HG02870 (cell line): Measurements from ENCODE around the gene EFNA2.

ENCODE experiments used
- ATAC-seq: cut with Tn5 transposase; IDR thresholded peaks from one replicate; pipeline ENCODE4 v1.9.1; 2021; ENCODE audit warnings: mild to moderate bottlenecking, moderate library complexity; ENCODE audit not compliant: unreplicated experiment

Gene EFNA2

GRCh38 chr19:1248786-1249297, 36.8 kb upstream of the EFNA2 start:
- peak; percentile 20 for ATAC-seq

DNA sequence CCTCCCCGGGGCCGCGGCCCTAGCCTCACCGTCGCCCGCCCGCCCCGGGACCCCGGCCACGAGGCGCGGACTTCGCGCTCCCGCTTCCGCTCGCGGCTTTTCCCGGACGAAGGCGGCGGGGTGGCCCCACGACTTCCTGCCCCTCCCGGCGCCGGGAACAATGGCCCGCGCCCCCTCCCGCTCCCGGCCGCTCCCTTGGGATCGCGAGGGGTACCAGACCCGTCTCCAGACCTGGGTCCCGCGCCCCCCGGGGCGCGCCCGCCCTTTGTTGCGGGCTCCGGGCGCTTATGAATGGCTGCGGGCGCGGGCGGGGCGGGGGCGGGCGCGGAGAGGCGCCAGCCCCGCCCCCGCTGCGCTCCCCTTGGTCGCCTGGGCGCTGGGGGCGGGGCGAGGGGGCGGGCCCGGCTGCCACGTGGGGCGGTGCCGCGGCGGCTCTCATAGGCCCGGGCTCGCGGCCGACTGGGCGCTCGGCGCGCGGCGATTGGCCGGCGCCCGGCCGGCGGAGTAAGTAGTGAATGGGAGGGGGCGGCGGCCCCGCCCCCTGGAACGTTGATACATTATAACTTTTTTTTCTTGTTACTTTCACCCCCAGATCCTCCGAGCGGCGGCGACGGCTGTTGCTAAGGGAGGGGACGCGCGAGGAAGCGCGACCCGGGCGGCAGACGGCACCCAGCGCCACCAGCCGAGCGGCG, 36.2 kb upstream of the EFNA2 start:
- ATAC-seq: peak; percentile 39

- no peak for ATAC-seq
These were observed 35.7 kb upstream of the EFNA2 start for GRCh38 chr19:1249990-1250436.

DNA sequence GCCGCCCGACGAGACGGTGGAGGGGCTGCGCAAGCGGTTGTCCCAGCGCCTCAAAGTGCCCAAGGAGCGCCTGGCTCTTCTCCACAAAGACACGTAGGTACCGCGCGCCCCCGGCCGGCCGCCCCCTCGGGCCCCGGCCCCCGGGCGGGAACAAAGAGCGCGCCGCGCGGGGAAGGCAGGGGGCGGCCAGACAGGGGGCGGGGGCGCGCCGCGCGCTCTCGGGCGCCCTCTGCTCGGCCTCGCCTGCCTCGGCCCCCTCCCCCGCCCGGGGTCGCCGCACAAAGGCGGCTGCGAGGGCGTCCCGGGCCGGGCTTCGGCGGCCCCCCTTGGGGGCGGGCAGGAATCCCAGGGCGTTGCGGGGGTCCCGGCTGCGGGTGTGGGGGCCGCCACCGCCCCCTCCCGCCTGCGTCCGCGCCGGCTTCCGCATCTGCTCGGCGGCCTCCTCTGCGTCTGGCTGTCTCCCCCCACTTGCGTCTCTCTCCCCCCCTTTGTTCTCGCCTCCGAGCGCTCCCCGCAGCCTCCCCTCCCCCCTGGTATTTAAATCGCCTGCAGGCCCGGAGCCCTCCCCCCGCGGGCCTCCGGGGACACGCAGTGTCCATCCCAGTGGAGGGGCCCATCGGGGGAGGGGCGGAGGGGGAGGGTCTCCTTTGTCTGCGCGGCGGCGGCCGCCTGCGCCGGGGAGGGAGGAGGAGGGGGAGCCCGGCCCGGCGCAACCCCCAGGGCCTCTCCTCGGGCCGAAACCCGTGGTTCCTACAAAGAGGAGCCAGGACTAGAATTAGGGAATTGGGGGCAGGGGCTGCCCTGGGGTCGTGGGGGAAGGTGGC, 35.0 kb upstream of the EFNA2 start:
- ATAC-seq: no peak

DNA sequence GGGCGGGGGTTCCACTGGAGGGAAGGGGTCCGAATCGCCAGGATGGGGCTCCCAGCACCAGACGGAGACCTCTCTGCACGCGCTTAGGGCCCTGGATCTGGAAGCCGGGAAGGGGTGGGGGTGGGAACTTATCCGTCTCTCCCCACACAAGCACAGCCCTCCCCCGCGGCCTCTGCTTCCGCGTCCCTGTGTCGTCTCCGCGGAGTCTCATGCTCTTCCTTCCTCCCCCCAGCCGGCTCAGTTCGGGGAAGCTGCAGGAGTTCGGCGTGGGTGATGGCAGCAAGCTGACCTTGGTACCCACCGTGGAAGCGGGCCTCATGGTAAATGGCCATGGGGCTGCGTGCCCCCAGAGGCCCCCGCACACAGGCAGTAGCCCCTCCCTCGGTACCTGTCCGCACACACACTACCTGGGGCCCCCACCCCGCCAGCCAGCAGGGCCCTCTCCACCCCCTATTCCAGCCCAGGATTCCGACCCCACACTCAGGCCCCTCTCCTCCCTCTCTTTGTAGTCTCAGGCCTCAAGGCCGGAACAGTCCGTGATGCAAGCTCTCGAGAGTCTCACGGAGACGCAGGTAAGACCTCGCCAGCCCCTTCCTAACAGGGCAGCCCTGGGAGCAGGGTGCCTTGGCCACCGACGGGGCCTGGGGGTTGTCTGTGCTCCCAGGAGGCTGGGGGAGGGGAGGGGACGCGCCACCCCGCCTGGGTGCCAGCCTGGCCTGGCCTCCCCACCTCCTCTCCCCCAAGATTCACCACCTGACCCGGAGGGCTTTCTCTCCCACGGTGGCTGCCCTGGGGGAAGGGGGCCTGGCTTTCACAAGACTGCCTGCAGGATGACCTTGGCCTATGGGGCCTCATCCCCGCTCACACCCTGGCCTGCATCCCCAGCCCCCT, 34.1 kb upstream of the EFNA2 start:
- ATAC-seq: no peak

- ATAC-seq: no peak
These were observed 33.4 kb upstream of the EFNA2 start for GRCh38 chr19:1252221-1252820.

DNA sequence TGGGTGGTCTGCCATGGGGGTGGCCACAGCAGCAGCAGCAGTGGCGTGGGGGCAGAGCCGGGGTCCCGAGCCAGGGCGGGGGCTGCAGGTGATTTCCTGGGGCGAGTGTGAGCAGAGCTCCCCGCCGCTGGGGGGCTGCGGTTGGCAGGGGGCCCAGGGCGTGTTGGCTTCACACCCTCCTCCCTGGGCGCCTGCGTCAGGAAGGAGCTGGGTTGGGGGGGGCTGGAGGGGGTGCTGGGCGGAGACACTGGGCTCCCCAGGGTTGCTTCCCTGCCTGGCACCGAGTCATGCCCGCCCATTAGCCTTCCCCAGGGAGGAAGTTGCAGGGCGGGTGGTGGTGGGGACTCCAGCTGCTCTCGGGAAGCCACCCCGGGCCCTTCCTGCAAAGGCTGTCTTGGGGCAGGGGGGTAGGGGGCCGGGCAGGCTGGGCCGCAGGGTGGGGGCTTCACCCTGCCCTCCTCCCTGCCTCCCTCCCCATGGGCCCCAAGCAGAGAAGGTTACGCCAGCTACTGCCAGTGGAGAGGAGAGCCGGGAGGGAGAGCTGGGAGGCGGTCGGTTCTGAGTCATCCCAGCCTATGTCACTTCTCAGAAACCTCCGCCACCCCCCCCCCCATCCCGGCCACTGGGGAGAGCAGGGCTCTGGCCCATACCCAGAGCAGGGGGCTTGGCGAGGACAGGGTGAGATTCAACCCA, 32.7 kb upstream of the EFNA2 start:
- ATAC-seq: no peak

DNA sequence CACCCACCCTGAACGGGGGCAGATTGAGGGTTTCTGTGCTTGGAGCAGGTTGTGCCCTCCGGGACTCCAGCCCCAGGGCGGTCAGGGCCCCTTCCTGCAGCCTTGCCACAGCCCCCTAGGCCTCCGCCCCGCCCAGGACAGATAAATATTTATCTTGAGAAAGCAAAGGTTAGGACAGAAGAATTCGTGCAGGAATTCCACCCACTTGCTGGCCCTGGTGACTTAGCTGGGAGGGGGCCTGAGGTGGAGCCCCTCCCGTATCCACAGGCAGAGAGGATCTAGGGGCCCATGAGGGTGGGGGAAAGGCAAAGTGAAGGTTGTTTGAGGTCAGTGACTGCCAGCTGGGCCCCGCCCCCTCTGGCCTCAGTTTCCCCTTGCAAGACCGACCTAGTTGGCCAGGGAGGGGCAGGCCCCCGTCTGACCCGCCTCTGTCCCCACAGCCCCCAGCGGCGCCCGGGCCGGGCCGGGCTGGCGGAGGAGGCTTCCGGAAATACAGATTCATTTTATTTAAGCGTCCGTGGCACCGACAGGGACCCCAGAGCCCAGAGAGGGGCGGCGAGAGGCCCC, 32.1 kb upstream of the EFNA2 start:
- no peak for ATAC-seq

DNA sequence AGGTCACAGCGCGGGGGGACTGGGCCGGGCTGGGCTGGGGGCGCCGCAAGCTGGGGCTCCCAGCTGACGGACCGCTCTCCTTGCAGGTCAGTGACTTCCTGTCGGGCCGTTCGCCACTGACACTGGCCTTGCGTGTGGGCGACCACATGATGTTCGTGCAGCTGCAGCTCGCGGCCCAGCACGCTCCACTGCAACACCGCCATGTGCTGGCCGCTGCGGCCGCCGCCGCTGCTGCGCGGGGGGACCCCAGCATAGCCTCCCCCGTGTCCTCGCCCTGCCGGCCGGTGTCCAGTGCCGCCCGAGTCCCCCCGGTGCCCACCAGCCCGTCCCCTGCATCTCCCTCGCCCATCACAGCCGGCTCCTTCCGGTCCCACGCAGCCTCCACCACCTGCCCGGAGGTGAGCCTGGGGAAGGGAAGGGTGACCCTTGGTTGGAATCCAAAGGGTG, 31.6 kb upstream of the EFNA2 start:
- no peak for ATAC-seq

DNA sequence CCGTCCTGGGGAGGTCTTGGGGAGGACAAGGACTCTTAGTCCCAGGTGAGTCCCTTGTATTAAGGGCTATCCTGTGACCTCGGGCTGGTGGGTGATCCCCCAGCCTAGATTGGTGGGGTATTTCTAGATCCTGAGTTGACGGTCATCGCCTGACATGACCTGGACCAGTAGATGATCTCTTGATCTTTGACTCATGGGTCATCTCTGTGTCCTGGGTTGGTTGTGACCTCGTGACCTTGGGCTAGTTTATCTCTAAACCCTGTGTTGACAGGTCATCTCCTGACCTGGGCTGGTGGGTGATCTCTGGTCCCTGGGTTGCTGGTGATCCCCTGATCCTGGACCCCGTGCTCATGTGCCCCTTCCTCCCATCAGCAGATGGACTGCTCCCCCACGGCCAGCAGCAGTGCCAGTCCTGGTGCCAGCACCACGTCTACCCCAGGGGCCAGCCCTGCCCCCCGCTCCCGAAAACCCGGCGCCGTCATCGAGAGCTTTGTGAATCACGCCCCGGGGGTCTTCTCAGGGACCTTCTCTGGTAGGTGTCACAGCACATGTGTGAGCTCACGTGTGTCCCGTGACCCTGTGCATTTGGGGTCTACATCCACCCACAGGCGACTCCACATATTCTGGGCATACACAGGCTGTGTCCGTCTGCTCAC, 31.0 kb upstream of the EFNA2 start:
- ATAC-seq: no peak

DNA sequence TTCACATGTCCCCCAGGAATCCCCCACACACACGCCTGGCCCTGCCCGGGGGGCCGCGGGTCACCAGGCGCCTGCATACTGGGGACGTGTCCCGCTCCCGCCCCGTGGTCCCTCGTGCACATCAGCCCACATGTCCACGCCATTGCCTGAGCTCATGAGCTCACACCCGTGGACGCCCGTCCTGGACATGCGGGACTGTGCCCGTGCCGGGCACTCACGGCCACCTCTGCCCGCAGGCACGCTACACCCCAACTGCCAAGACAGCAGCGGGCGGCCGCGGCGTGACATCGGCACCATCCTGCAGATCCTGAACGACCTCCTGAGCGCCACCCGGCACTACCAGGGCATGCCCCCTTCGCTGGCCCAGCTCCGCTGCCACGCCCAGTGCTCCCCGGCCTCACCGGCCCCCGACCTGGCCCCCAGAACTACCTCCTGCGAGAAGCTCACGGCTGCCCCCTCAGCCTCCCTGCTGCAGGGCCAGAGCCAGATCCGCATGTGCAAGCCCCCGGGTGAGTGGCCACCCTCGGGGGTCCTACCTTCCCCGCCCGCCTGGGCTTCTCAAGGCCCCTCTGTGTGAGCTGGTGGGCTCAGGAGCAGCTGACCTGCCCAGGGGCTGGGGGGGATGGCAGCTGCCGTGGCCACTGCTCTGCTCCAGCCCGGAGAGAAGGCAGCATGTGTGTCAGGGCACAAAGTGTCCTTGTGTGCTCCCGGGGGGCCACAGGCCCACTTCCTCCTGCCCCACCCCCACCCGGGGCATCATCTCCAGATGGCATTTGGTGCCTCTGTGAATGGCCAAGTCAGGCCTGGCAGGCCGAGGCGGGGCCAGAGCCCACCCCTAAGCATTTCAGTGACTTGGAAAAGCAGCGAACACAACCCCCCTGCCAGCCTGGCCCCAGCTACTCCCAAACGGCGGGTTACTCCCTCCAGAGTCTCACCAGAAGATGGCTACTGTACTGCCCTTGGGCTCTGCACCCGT, 30.2 kb upstream of the EFNA2 start:
- no peak for ATAC-seq

DNA sequence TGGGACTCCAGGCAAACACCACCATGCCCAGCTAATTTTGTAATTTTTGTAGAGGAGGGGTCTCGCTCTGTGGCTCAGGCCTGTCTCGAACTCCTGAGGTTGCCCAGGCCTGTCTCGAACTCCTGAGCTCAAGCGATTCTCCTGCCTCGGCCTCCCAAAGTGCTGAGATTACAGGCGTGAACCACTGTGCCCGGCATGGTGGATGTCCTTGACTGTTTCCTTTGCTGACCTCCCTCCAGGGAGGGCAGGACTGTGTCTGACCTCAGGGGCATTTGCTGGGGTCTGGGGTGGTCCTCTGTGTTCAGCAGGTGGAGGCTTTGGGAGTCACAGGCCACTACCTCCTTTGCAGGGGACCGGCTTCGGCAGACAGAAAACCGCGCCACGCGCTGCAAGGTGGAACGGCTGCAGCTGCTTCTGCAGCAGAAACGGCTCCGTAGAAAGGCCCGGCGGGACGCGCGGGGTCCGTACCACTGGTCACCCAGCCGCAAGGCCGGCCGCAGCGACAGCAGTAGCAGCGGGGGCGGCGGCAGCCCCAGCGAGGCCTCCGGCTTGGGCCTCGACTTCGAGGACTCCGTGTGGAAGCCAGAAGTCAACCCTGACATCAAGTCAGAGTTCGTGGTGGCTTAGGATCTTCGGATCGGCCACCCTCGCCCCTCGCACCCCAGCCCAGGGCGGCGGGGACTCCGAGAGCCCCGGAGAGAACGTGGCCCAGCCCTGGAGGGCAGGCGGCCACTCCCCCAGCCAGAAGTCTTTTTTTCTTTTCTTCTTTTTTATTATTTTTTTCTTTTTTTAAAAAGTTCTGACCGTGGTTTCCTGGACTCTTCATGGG, 28.8 kb upstream of the EFNA2 start:
- no peak for ATAC-seq

- no peak for ATAC-seq
These were observed 28.1 kb upstream of the EFNA2 start for GRCh38 chr19:1257475-1258162.

- ATAC-seq: no peak
These were observed 27.5 kb upstream of the EFNA2 start for GRCh38 chr19:1258163-1258492.

DNA sequence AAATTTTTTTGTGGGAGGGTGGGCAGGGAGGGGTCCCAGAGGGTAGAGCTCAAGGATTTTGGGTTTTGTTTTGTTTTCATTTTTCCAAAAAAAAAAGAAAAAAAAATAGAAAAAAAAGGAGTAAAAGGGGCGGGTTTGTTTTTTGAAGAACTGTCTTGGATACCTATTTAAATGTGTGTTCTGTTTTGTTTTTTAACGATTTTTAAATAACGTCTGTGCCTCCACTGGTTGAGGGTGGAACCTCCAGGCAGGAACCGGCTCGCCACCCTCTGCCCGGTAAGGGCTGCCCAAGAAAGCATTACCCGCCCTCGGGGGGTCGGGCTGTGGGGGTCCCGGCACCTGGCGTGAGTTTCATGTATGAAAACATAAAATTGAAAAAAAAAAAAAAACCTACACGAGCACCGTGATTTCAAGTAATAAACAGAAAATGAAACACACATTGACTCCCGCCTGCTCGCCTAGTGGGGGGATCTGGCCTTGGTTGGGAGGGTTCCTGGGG, 26.9 kb upstream of the EFNA2 start:
- no peak for ATAC-seq

GRCh38 chr19:1259206-1259875, 26.3 kb upstream of the EFNA2 start:
- no peak for ATAC-seq
